CD4-positive, alpha-beta T cell (primary cell): ENCODE measurements around the gene RPS6KA2. TPM values are rescaled to one million over a fixed set of nuclear protein-coding genes. Genes with fewer than 3 reads are reported as not detected.

ENCODE experiments used
- ATAC-seq: fragments of 200-7000 bp; cut with Tn5 transposase; one replicate; pipeline ENCODE4 v1.10.0; 2022; ENCODE audit warnings: mild to moderate bottlenecking; ENCODE audit not compliant: poor library complexity
- CTCF ChIA-PET: fragments of 350-600 bp; sonication (Branson Sonifier 250); formaldehyde crosslinking; loops from one replicate; lab custom pipeline; 2021; ENCODE audit warnings: antibody characterized with exemption, inconsistent platforms; lab: Charles Lee
- POLR2A ChIA-PET: fragments of 350-600 bp; sonication (Branson Sonifier 250); formaldehyde crosslinking; loops from one replicate; lab custom pipeline; 2021; ENCODE audit warnings: antibody characterized with exemption, inconsistent platforms; lab: Charles Lee
- DNase-seq, 14 experiments: peaks; one replicate each; pipeline ENCODE4 v3.0.0-alpha.2; 2013 to 2020; ENCODE audit warnings: mixed read lengths in 2 of 14
- H3K27ac ChIP-seq, 2 donors: one replicate each; pipeline versions ENCODE4 v1.5.1 to v1.7.0; 2013; ENCODE audit warnings: low read length in 2 of 2, low read depth in 1 of 2, mild to moderate bottlenecking in 1 of 2
- H3K27me3 ChIP-seq, 2 experiments: 1 replicate in 1 of 2; 2 replicates in 1 of 2; pipeline versions ENCODE4 v1.6.1 to v1.7.0; 2013; ENCODE audit warnings: low read length in 2 of 2, control low read depth in 1 of 2, mild to moderate bottlenecking in 1 of 2, moderate library complexity in 1 of 2; ENCODE audit not compliant: insufficient read depth in 2 of 2, control insufficient read depth in 1 of 2
- H3K36me3 ChIP-seq: one replicate; pipeline ENCODE4 v1.6.1; 2013; ENCODE audit warnings: low read length, control low read depth; ENCODE audit not compliant: insufficient read depth
- H3K4me1 ChIP-seq: one replicate; pipeline ENCODE4 v1.6.1; 2013; ENCODE audit warnings: low read length, control low read depth; ENCODE audit not compliant: insufficient read depth
- H3K4me3 ChIP-seq: one replicate; pipeline ENCODE4 v1.5.1; 2013; ENCODE audit warnings: mild to moderate bottlenecking, low read length, moderate library complexity
- H3K9me3 ChIP-seq, 2 experiments: 1 replicate in 1 of 2; 2 replicates in 1 of 2; pipeline versions ENCODE4 v1.6.1 to v1.7.0; 2013; ENCODE audit warnings: low read length in 2 of 2, mild to moderate bottlenecking in 2 of 2, control low read depth in 1 of 2, moderate library complexity in 1 of 2; ENCODE audit not compliant: control insufficient read depth in 1 of 2, insufficient read depth in 1 of 2
- H3K27ac Mint-ChIP-seq: one replicate; pipeline ENCODE4 v1.8.0; 2020; ENCODE audit warnings: mixed read lengths
- H3K27me3 Mint-ChIP-seq: one replicate; pipeline ENCODE4 v1.8.0; 2021; ENCODE audit warnings: mixed read lengths
- H3K36me3 Mint-ChIP-seq: one replicate; pipeline ENCODE4 v1.8.0; 2021; ENCODE audit warnings: low read depth, mixed read lengths
- H3K4me1 Mint-ChIP-seq: one replicate; pipeline ENCODE4 v1.8.0; 2021; ENCODE audit warnings: low read depth, mixed read lengths
- H3K4me3 Mint-ChIP-seq: one replicate; pipeline ENCODE4 v1.8.0; 2020; ENCODE audit warnings: mild to moderate bottlenecking, mixed read lengths
- H3K9me3 Mint-ChIP-seq: one replicate; pipeline ENCODE4 v1.8.0; 2020; ENCODE audit warnings: mixed read lengths
- intact Hi-C, 2 experiments: fragments of 100-400 bp; cut with DNase I in 1 of 2; cut with micrococcal nuclease in 1 of 2; formaldehyde crosslinking; loops; one replicate each; pipeline versions ENCODE4 v1.15.1 to v1.9.0; 2023 to 2025; cut with DNase I, micrococcal nuclease
- total RNA-seq, 174 experiments: library from RNA in 2 of 174; stranded (reverse) in 2 of 174; gene quantifications; one replicate each; pipeline ENCODE4 v1.2.3 and lab custom pipeline; 2021 to 2026
- TF ChIP-seq, protein P1 (sequence below): fragments of 200-600 bp; IDR thresholded peaks from one replicate; pipeline ENCODE4 v1.8.0; 2022; ENCODE audit warnings: antibody characterized with exemption, mild to moderate bottlenecking

The RPS6KA2 gene
- total RNA-seq, 2 experiments from 2014 or later, result 5.6 to 6.2 TPM

DNA sequence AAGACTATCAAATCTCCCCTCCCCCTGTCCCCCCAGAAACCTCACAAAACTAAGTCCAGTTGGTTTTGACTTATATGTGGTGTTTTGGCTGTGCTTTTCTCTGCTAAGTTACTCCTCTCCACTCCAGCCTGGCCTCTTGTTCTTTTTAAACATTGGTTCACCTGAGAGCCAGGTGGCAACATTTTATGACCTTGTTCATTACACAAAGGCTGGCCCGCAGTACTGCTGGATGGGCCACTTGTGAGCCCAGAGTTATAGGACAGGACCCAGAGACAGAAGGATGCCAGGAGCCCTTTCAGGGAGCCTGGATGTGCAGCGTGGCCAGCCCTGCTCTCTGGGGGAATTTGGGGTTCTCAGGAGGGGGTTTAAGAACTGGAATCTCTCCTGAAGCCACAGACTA, 130.6 kb downstream of the RPS6KA2 start:
- no peak overlapping the region for H3K27ac ChIP-seq
- no peaks in the 10 kb centered on the region for H3K36me3 ChIP-seq
- Mint-ChIP-seq H3K4me1 (no peaks in the 10 kb centered on the region), H3K4me3 (no peak overlapping the region), H3K27ac (no peak overlapping the region), H3K36me3 (peaks cover 8% of the 10 kb centered on the region), H3K9me3 (no peaks in the 10 kb centered on the region), H3K27me3 (no peaks in the 10 kb centered on the region)
- POLR2A ChIA-PET, result no interaction called here
- DNase-seq, result no peak
- ATAC-seq, result no peak
- TF ChIP-seq, protein P1, sequence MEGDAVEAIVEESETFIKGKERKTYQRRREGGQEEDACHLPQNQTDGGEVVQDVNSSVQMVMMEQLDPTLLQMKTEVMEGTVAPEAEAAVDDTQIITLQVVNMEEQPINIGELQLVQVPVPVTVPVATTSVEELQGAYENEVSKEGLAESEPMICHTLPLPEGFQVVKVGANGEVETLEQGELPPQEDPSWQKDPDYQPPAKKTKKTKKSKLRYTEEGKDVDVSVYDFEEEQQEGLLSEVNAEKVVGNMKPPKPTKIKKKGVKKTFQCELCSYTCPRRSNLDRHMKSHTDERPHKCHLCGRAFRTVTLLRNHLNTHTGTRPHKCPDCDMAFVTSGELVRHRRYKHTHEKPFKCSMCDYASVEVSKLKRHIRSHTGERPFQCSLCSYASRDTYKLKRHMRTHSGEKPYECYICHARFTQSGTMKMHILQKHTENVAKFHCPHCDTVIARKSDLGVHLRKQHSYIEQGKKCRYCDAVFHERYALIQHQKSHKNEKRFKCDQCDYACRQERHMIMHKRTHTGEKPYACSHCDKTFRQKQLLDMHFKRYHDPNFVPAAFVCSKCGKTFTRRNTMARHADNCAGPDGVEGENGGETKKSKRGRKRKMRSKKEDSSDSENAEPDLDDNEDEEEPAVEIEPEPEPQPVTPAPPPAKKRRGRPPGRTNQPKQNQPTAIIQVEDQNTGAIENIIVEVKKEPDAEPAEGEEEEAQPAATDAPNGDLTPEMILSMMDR, result no peak
- intact Hi-C loops, result no loop called here
- H3K4me1 ChIP-seq, result peaks cover 7% of the 10 kb centered on the region
- no peak overlapping the region for H3K4me3 ChIP-seq
- H3K9me3 ChIP-seq, result peaks cover 0 to 18% of the 10 kb centered on the region in 2 experiments
- CTCF ChIA-PET, result no interaction called here
- H3K27me3 ChIP-seq, result no peaks in the 10 kb centered on the region

DNA sequence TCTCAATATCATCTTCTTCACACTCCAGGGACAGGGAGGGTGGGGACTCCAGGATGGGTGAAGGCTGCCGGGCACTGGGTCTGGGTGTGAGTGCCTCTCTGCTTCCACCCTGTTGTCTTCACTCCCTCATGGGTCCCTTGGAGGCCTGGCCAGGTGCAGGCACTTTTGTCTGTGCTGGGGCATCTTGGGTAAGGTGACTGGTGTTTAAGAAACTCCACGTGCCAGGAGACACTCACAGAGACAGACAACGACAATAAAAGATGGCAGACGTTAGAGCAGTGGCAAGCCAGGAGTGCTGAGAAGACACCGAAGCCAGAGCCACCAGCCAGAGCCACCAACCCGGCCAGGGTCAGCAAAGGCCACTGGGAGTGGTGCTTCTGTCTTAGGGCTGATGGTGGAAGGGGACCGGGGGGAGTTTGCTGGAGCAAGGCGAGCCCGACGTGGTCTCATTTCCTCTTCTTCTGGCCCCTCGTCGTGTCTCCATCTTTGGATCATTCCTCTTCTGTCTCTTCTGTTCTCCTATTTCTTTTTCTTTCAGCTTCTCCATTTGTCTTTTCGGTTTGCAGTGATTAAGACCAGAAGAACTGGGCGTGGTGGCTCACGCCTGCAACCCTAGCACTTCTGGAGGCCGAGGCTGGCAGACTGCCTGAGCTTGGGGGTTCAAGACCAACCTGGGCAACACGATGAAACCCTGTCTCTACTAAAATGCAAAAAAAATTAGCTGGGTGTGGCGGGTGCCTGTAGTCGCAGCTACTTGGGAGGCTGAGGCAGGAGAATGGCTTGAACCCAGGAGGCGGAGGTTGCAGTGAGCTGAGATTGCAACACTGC, 131.3 kb downstream of the RPS6KA2 start:
- CTCF ChIA-PET, result no interaction called here
- ATAC-seq (no peak), DNase-seq (no peak)
- Mint-ChIP-seq H3K4me3 (no peak overlapping the region), H3K36me3 (peaks cover 8% of the 10 kb centered on the region), H3K9me3 (no peaks in the 10 kb centered on the region), H3K27me3 (no peaks in the 10 kb centered on the region), H3K4me1 (no peaks in the 10 kb centered on the region), H3K27ac (no peak overlapping the region)
- no peak overlapping the region for H3K27ac ChIP-seq
- H3K36me3 ChIP-seq, result no peaks in the 10 kb centered on the region
- TF ChIP-seq, protein P1, result no peak
- POLR2A ChIA-PET, result no interaction called here
- no peaks in the 10 kb centered on the region for H3K27me3 ChIP-seq
- peaks cover 7% of the 10 kb centered on the region for H3K4me1 ChIP-seq
- H3K4me3 ChIP-seq, result no peak overlapping the region
- peaks cover 0 to 18% of the 10 kb centered on the region in 2 experiments for H3K9me3 ChIP-seq
- intact Hi-C loops, result no loop called here

DNA sequence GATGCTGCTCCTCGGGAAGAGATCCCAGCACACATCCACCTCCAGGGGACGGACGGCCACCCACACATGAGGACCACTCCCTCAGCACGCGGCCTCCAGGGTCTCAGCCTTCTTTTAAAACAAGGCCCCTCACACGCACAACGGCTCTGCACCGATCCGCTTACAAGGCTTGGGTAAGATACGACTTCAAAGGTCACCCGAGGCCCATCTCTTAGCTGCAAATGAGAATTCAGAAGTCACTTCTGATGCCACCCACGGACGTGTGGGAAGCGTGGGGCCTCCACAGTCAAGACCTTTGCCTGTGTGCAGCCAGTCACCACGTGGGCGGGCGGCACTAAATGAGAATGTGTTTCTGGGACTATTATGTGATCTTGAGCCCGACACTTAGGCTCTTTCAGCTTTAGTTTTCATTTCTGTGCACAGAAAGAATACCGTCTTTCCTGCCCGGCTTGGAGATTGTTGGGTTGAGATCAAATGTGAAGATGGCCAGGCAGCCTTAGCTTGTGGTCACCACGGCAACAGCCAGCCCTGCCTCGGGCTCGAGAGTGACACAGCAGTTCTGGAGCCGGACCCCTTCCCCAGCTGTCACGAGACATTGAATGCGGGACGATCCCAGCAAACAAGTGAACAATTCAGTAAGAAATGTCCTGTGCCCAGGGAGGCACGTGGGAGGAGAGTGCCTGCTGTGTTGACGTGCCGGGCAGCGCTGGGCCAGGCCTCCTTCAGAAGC, 132.1 kb downstream of the RPS6KA2 start:
- intact Hi-C loops, result no loop called here
- Mint-ChIP-seq H3K4me1 (no peaks in the 10 kb centered on the region), H3K27me3 (no peaks in the 10 kb centered on the region), H3K9me3 (no peaks in the 10 kb centered on the region), H3K36me3 (peaks cover 8% of the 10 kb centered on the region), H3K4me3 (no peak overlapping the region), H3K27ac (no peak overlapping the region)
- peaks cover 0 to 18% of the 10 kb centered on the region in 2 experiments for H3K9me3 ChIP-seq
- H3K36me3 ChIP-seq, result no peaks in the 10 kb centered on the region
- no peaks in the 10 kb centered on the region for H3K27me3 ChIP-seq
- H3K4me3 ChIP-seq, result no peak overlapping the region
- no peak for ATAC-seq
- no peak for DNase-seq
- ChIA-PET CTCF (no interaction called here), POLR2A (no interaction called here)
- TF ChIP-seq, protein P1, result no peak
- no peak overlapping the region for H3K27ac ChIP-seq
- H3K4me1 ChIP-seq, result peaks cover 7% of the 10 kb centered on the region
